NOMO-1 treated with DMSO at 0.1 percent for 48 hours (cell line): ENCODE data around the gene MVK.

Source experiments
- DNase-seq: peaks from one replicate; lab custom pipeline; 2025; ENCODE audit not compliant: unreplicated experiment; lab: John Stamatoyannopoulos, UW

Gene MVK

DNA sequence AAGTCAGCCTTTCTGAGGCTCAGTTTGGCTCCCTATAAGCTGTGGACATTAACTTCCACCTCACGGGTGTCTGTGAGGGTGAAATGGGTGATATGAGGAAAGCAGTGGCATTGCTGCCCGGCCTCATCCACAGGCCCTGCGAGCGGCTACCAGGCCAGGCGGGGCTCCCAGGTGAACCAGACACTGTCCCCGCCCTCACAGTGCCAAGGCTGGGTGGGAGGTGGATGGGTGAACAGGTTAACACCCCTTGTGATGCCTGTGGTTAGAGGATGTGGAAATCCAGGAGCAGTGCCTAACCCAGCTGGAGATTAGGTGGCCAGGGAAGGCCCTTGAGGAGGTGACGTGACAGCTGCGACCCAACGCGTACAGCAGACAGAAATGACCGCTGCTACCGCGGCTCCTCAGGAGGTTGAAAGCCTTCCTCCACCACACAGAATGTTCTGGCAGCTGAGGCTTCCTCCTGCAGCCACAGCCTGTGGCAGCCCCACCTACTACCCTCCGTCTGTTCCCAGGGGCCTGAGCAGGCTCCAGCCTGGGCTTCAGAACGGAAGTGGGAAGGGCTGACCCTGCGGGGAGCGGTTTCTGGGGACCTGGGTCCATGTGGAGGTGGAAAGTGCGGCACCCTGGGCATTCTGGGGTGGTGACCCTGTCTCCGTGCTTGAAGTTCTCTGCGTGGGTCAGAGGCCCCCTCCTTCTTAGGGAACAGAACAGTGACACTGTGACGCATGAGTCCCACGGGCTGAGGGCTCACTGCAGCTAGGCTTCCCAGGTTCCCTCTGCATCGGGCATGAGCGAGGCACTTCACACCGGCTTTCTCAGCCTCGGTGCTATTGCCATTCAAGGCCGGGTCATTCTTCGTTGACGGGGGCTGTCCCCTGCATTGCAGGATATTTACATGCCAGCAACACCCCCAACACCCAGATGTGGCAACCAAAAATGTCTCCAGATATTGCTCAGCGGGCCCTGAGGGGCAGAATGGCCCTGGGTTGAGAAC is 10.0 kb upstream of the MVK start:
- DNase-seq, result no peak

DNA sequence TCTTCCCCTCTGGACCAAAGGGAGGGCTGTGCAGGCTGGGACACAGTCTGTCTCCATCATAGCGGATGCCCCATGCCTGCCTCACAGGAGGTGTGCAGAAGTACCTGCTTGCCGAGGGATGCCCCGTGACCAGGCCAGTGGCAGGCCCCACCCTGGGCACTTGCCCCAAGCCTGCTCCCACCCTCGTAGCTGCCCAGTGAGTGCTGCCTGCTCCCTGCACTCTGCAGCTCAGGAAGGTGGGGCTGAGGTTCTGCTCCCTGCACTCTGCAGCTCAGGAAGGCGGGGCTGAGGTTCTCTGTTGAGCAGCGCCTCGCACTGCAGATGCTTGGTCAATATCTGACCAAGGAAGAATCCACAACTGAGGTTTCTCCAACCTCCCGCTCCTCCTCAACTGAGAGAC is 7.2 kb upstream of the MVK start:
- no peak for DNase-seq

GRCh38 chr12:109567296-109567695 is 6.3 kb upstream of the MVK start:
- DNase-seq, result no peak

DNA sequence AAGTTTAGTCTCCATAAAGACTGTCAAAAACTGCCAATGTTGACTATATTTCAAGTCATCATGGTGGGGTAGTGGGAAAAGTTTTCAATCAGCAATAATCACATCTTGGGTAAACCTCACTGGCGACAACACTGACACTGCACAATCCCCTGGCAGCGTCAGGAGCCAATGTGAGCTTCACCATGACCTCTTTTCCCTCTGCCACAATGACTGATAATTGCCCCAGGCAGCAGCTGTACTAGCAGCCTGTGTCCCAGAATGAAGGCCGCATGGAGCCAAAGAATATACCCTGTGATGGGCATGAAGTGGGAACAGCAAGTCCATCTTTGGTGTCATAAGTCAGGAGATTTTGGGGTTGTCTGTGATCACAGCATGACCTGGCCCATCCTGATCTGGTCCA is 5.6 kb upstream of the MVK start:
- DNase-seq, result no peak

- DNase-seq, result no peak
Measured at GRCh38 chr12:109568486-109568885, 5.1 kb upstream of the MVK start.

DNA sequence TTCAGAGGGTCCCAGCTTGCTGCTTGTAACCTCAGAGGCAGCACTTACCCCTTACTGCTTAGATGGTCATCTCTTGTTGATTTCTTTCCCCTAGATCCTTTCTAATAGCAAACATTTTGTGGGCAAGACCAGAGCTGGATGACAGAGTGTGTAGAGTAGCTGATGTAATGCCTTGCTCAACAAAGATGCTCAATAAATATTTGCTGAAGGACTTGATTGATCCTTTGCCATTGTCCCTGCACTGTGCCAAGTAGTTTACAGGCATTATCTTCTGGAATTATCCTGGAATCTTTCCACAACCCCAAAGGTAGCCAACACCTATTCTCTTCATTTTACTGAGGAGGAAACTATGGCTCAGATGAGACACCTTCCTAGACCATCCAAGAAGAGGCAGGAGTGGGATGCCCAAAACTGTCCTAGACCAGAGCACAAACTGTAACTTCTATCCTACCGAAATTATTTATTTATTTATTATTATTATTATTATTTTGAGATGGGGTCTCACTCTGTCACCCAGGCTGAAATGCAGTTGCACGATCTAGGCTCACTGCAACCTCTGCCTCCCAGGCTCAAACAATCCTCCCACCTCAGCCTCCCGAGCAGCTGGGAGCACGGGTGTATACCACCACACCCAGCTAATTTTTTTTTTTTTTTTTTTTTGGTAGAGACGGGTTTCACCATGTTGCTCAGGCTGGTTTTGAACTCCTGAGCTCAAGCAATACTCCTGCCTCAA is 1.7 kb upstream of the MVK start:
- no peak for DNase-seq

GRCh38 chr12:109572506-109572845 is 1.1 kb upstream of the MVK start:
- DNase-seq, result no peak

- DNase-seq, result no peak
Measured at GRCh38 chr12:109573914-109574244, 285 bp downstream of the MVK start.

- no peak for DNase-seq
Measured at GRCh38 chr12:109575683-109576082, 2.1 kb downstream of the MVK start.

DNA sequence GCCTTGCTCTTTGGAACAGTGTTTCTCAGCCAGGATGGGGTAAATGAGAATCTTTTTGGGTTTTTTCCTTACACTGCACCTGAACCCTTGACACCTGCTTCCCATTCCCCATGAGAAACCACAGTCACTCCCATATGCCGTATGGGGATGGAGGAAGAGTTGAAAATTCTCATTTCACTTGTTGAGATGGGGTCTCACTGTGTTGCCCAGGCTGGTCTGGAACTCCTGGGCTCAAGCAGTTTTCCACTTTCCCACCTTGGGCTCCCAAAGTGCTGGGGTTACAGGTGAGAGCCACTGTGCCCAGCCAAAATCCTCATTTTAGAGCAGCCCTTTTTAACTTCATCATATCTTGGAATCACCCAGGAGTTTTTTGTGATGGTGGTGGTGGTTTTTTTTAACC is 3.7 kb downstream of the MVK start:
- no peak for DNase-seq

- no peak for DNase-seq
Measured at GRCh38 chr12:109578330-109578927, 4.8 kb downstream of the MVK start.

GRCh38 chr12:109579639-109580038 is 6.0 kb downstream of the MVK start:
- DNase-seq, result no peak

DNA sequence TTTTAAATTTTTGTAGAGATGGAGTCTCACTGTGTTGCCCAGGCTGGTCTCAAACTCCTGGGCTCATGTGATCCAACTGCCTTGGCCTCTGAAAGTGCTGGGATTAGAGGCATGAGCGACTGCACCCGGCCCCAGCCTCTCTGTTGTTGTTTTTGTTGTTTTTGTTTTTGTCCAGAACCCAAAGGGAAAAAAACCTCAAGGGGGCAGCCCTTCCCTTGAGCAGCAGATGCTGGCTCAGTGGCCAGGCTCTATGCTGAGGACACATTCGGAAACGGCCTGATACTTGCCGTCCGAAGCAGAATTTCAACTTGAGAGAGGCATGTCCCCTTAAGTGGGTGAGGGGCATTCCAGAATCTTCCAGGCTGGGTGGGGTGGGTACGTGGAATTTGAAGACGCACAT is 6.7 kb downstream of the MVK start:
- no peak for DNase-seq

DNA sequence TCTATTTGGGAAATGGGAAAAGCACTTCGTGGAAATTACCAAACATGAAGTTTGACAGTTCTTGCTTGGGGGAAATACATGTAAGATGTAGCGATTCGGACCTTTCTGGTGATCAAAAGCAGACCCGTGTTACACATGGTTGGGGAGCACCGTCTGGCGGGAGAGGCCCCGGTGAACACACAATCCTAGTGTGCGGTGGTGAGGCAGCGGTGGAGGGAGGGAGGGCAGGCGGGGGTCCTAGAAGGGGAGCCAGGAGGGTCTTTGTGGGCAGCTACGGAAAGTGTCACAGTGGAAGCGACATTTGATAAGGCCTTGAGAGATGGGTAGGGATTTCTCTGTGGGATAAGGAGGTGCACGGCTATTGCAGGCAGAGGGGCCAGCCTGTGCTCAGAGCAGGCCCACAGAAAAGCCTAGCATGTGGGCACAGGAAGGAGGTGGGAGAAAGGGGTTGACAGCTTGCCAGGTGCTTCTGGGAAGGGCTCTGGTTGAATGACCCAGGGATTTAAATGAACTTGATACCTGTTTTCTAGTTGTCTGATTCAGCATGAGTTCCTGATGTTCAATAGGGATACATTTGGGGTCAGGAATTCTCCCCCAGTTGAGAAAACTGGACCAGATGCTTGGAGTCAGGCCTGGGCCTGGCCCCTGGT is 7.2 kb downstream of the MVK start:
- DNase-seq, result no peak

GRCh38 chr12:109581334-109581691 is 7.7 kb downstream of the MVK start:
- DNase-seq, result no peak

- no peak for DNase-seq
Measured at GRCh38 chr12:109581856-109582255, 8.3 kb downstream of the MVK start.

GRCh38 chr12:109582636-109583035 is 9.0 kb downstream of the MVK start:
- no peak for DNase-seq

GRCh38 chr12:109583733-109584132 is 10.1 kb downstream of the MVK start:
- no peak for DNase-seq

DNA sequence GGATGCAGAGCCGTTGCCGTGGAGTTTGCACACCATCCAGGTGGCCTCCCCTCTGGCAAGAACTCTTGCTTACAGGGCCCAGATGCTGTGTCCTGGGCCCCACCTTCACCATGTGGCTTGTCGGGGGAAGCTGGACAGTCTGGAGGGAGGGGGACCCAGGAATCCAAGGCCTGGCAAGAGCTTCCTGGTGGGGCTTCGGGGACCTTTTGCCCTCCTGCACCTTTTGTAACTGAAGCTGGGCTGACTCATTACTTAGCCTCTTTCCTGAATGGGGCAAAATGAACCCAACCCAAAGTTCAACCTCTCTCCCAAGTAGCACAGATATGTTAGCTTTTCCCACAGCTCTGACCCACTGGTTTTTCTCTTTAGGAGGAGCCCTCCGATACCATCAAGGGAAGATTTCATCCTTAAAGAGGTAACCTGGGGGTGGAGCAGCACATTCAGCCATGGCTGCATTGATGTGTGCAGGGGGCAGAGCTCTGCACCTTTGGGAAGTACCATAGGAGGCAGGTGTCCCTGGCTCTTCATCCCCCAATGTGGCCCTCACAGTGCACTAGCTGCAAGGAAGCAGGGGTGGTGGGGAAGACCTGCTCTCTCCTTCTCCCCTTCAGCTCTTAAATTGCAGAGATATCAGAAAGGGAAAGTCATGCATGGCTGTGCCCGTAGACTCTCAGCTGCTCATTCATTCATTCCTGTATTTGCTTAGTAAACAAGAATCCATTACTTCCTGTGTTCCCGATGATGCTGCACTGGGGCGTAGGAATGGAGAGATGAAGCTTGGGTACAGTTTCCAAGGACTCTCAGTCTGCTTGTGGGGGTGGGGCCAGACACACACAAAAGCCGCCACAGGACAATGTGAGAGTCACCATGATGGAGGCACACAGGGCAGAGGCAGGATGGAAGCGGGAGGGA is 13.0 kb downstream of the MVK start:
- DNase-seq, result no peak

- DNase-seq, result no peak
Measured at GRCh38 chr12:109587921-109588320, 14.3 kb downstream of the MVK start.
